HEK293 (cell line): ENCODE measurements around the gene DNAH8.

Experiments used
- FEZF1 ChIP-seq: fragments of 450-650 bp; formaldehyde crosslinking; IDR thresholded peaks from 2 replicates; pipeline ENCODE4 v1.5.1; 2016; ENCODE audit warnings: missing biosample characterization, missing genetic modification characterization
- GLIS1 ChIP-seq: fragments of 450-650 bp; formaldehyde crosslinking; IDR thresholded peaks from 2 replicates; pipeline ENCODE4 v1.5.1; 2016; ENCODE audit warnings: missing biosample characterization, missing genetic modification characterization
- KLF10 ChIP-seq: fragments of 450-650 bp; IDR thresholded peaks from 2 replicates; pipeline ENCODE4 v1.5.1; 2018; ENCODE audit warnings: missing biosample characterization, mild to moderate bottlenecking, missing genetic modification characterization
- KLF16 ChIP-seq: fragments of 450-650 bp; formaldehyde crosslinking; IDR thresholded peaks from 2 replicates; pipeline ENCODE4 v1.5.1; 2017; ENCODE audit warnings: missing biosample characterization, missing genetic modification characterization
- KLF9 ChIP-seq: fragments of 450-650 bp; formaldehyde crosslinking; IDR thresholded peaks from 2 replicates; pipeline ENCODE4 v1.5.1; 2016; ENCODE audit warnings: missing biosample characterization, missing genetic modification characterization, low read depth
- MYNN ChIP-seq: fragments of 450-650 bp; formaldehyde crosslinking; IDR thresholded peaks from 2 replicates; pipeline ENCODE4 v1.5.1; 2016; ENCODE audit warnings: missing biosample characterization, missing genetic modification characterization, borderline replicate concordance
- RBAK ChIP-seq: fragments of 450-650 bp; formaldehyde crosslinking; IDR thresholded peaks from 2 replicates; pipeline ENCODE4 v1.5.1; 2016; ENCODE audit warnings: missing biosample characterization, missing genetic modification characterization
- SETDB1 ChIP-seq: IDR thresholded peaks from one replicate; pipeline ENCODE4 v1.6.1; 2017; ENCODE audit warnings: mild to moderate bottlenecking, low read length, moderate library complexity, mixed read lengths; ENCODE audit not compliant: insufficient read length
- TSHZ1 ChIP-seq: fragments of 450-650 bp; formaldehyde crosslinking; IDR thresholded peaks from 2 replicates; pipeline ENCODE4 v1.5.1; 2016; ENCODE audit warnings: missing biosample characterization, missing genetic modification characterization, borderline replicate concordance
- ZBTB44 ChIP-seq: fragments of 450-650 bp; IDR thresholded peaks from 2 replicates; pipeline ENCODE4 v1.5.1; 2018; ENCODE audit warnings: missing biosample characterization, mild to moderate bottlenecking, missing genetic modification characterization
- ZNF112 ChIP-seq: fragments of 450-650 bp; formaldehyde crosslinking; IDR thresholded peaks from 2 replicates; pipeline ENCODE4 v1.5.0; 2017; ENCODE audit warnings: missing biosample characterization, missing genetic modification characterization
- ZNF132 ChIP-seq: fragments of 450-650 bp; formaldehyde crosslinking; IDR thresholded peaks from 2 replicates; pipeline ENCODE4 v1.5.1; 2017; ENCODE audit warnings: missing biosample characterization, missing genetic modification characterization, borderline replicate concordance
- ZNF133 ChIP-seq: fragments of 450-650 bp; formaldehyde crosslinking; IDR thresholded peaks from 2 replicates; pipeline ENCODE4 v1.5.1; 2016; ENCODE audit warnings: missing biosample characterization, missing genetic modification characterization
- ZNF2 ChIP-seq: fragments of 450-650 bp; formaldehyde crosslinking; IDR thresholded peaks from 2 replicates; pipeline ENCODE4 v1.5.1; 2016; ENCODE audit warnings: missing biosample characterization, missing genetic modification characterization
- ZNF221 ChIP-seq: fragments of 450-650 bp; formaldehyde crosslinking; IDR thresholded peaks from 2 replicates; pipeline ENCODE4 v1.5.1; 2017; ENCODE audit warnings: missing biosample characterization, missing genetic modification characterization, borderline replicate concordance
- ZNF223 ChIP-seq: fragments of 450-650 bp; formaldehyde crosslinking; IDR thresholded peaks from 2 replicates; pipeline ENCODE4 v1.5.1; 2016; ENCODE audit warnings: missing biosample characterization, missing genetic modification characterization
- ZNF350 ChIP-seq: fragments of 450-650 bp; formaldehyde crosslinking; IDR thresholded peaks from 2 replicates; pipeline ENCODE4 v1.5.0; 2017; ENCODE audit warnings: missing biosample characterization, mild to moderate bottlenecking, missing genetic modification characterization
- ZNF394 ChIP-seq: fragments of 450-650 bp; formaldehyde crosslinking; IDR thresholded peaks from 2 replicates; pipeline ENCODE4 v1.5.1; 2016; ENCODE audit warnings: missing biosample characterization, missing genetic modification characterization, mild to moderate bottlenecking, moderate library complexity, borderline replicate concordance
- ZNF433 ChIP-seq: fragments of 450-650 bp; formaldehyde crosslinking; IDR thresholded peaks from 2 replicates; pipeline ENCODE4 v1.5.1; 2016; ENCODE audit warnings: missing biosample characterization, missing genetic modification characterization, low read depth
- ZNF48 ChIP-seq: fragments of 450-650 bp; formaldehyde crosslinking; IDR thresholded peaks from 2 replicates; pipeline ENCODE4 v1.5.1; 2016; ENCODE audit warnings: missing biosample characterization, missing genetic modification characterization
- ZNF521 ChIP-seq: fragments of 450-650 bp; formaldehyde crosslinking; IDR thresholded peaks from 2 replicates; pipeline ENCODE4 v1.5.1; 2017; ENCODE audit warnings: missing biosample characterization, mild to moderate bottlenecking, missing genetic modification characterization
- ZNF548 ChIP-seq: fragments of 450-650 bp; formaldehyde crosslinking; IDR thresholded peaks from 2 replicates; pipeline ENCODE4 v1.5.1; 2016; ENCODE audit warnings: missing biosample characterization, missing genetic modification characterization
- ZNF660 ChIP-seq: fragments of 450-650 bp; IDR thresholded peaks from 2 replicates; pipeline ENCODE4 v1.5.1; 2018; ENCODE audit warnings: missing biosample characterization, mild to moderate bottlenecking, missing genetic modification characterization
- ZNF677 ChIP-seq: fragments of 450-650 bp; IDR thresholded peaks from 2 replicates; pipeline ENCODE4 v1.5.0; 2018; ENCODE audit warnings: missing biosample characterization, mild to moderate bottlenecking, missing genetic modification characterization, moderate library complexity
- ZNF768 ChIP-seq: fragments of 450-650 bp; formaldehyde crosslinking; IDR thresholded peaks from 2 replicates; pipeline ENCODE4 v1.5.1; 2018; ENCODE audit warnings: missing biosample characterization, mild to moderate bottlenecking, missing genetic modification characterization
- ZNF830 ChIP-seq: fragments of 450-650 bp; IDR thresholded peaks from 2 replicates; pipeline ENCODE4 v1.5.0; 2018; ENCODE audit warnings: missing biosample characterization, missing genetic modification characterization, low read depth, mild to moderate bottlenecking, moderate library complexity
- TF ChIP-seq, protein P1 (sequence below): fragments of 450-650 bp; IDR thresholded peaks from 2 replicates; pipeline ENCODE4 v1.5.1; 2018; ENCODE audit warnings: missing biosample characterization, missing genetic modification characterization
- TF ChIP-seq, protein P2 (sequence below): fragments of 450-650 bp; formaldehyde crosslinking; IDR thresholded peaks from 2 replicates; pipeline ENCODE4 v1.5.0; 2017; ENCODE audit warnings: missing biosample characterization, missing genetic modification characterization, borderline replicate concordance
- TF ChIP-seq, protein P3 (sequence below): fragments of 450-650 bp; formaldehyde crosslinking; IDR thresholded peaks from 2 replicates; pipeline ENCODE4 v1.5.1; 2016; ENCODE audit warnings: missing biosample characterization, missing genetic modification characterization

The DNAH8 gene

GRCh38 chr6:38702558-38703397 is 12.3 kb upstream of the DNAH8 start, which contains the start of gene GLO1 (continued):
- TF ChIP-seq, protein P1, sequence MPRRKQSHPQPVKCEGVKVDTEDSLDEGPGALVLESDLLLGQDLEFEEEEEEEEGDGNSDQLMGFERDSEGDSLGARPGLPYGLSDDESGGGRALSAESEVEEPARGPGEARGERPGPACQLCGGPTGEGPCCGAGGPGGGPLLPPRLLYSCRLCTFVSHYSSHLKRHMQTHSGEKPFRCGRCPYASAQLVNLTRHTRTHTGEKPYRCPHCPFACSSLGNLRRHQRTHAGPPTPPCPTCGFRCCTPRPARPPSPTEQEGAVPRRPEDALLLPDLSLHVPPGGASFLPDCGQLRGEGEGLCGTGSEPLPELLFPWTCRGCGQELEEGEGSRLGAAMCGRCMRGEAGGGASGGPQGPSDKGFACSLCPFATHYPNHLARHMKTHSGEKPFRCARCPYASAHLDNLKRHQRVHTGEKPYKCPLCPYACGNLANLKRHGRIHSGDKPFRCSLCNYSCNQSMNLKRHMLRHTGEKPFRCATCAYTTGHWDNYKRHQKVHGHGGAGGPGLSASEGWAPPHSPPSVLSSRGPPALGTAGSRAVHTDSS (tag by site-specific recombination): 0 out of 2 replicates have a peak, but pooled peaks have one; percentile 4
- no peak for TF ChIP-seq RBAK
- peak; percentile 53 for TF ChIP-seq ZNF660 (tag by site-specific recombination)
- peak; percentile 46; the same call in 1 of the 2 replicates for TF ChIP-seq TSHZ1 (tag by site-specific recombination)
- 0 out of 2 replicates have a peak, but pooled peaks have one; percentile 4 for TF ChIP-seq ZNF433 (tag by site-specific recombination)
- no peak for TF ChIP-seq GLIS1 (tag by site-specific recombination)
- TF ChIP-seq, protein P2, sequence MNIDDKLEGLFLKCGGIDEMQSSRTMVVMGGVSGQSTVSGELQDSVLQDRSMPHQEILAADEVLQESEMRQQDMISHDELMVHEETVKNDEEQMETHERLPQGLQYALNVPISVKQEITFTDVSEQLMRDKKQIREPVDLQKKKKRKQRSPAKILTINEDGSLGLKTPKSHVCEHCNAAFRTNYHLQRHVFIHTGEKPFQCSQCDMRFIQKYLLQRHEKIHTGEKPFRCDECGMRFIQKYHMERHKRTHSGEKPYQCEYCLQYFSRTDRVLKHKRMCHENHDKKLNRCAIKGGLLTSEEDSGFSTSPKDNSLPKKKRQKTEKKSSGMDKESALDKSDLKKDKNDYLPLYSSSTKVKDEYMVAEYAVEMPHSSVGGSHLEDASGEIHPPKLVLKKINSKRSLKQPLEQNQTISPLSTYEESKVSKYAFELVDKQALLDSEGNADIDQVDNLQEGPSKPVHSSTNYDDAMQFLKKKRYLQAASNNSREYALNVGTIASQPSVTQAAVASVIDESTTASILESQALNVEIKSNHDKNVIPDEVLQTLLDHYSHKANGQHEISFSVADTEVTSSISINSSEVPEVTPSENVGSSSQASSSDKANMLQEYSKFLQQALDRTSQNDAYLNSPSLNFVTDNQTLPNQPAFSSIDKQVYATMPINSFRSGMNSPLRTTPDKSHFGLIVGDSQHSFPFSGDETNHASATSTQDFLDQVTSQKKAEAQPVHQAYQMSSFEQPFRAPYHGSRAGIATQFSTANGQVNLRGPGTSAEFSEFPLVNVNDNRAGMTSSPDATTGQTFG (tag by site-specific recombination): no peak
- no peak for TF ChIP-seq ZBTB44 (tag by site-specific recombination)
- no peak for TF ChIP-seq ZNF223 (tag by site-specific recombination)
- TF ChIP-seq, protein P3, sequence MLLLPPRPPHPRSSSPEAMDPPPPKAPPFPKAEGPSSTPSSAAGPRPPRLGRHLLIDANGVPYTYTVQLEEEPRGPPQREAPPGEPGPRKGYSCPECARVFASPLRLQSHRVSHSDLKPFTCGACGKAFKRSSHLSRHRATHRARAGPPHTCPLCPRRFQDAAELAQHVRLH (tag by site-specific recombination): no peak; the same call in 1 of the 2 replicates
- no peak for TF ChIP-seq ZNF112 (tag by site-specific recombination)
- TF ChIP-seq MYNN: no peak
- TF ChIP-seq SETDB1: no peak
- TF ChIP-seq ZNF350 (tag by site-specific recombination): no peak
- TF ChIP-seq ZNF677 (tag by site-specific recombination): no peak
- no peak for TF ChIP-seq ZNF132 (tag by site-specific recombination)
- TF ChIP-seq KLF16 (tag by site-specific recombination): no peak
- no peak for TF ChIP-seq ZNF768 (tag by site-specific recombination)
- TF ChIP-seq ZNF48 (tag by site-specific recombination): no peak
- no peak for TF ChIP-seq ZNF548 (tag by site-specific recombination)
- no peak for TF ChIP-seq KLF10 (tag by site-specific recombination)
- no peak for TF ChIP-seq FEZF1
- TF ChIP-seq ZNF394 (tag by site-specific recombination): peak; percentile 25; the same call in 1 of the 2 replicates
- no peak for TF ChIP-seq ZNF521 (tag by site-specific recombination)
- no peak for TF ChIP-seq ZNF221 (tag by site-specific recombination)
- TF ChIP-seq ZNF830 (tag by site-specific recombination): no peak
- TF ChIP-seq KLF9 (tag by site-specific recombination): no peak
- peak; percentile 61 for TF ChIP-seq ZNF2 (tag by site-specific recombination)
- TF ChIP-seq ZNF133 (tag by site-specific recombination): no peak
